Suprapubic skin (tissue), 4 donors: Measurements from ENCODE around the gene DCP1B. TPM values are rescaled to one million over a fixed set of nuclear protein-coding genes. Genes with fewer than 3 reads are reported as not detected.

Source experiments
- DNase-seq, 2 donors: peaks; one replicate each; pipeline ENCODE4 v3.0.0-alpha.2; 2019; ENCODE audit warnings: low spot score in 2 of 2
- H3K27ac ChIP-seq: fragments of 200-600 bp; sonication (generic); one replicate; pipeline ENCODE4 v1.5.1; 2019
- H3K27me3 ChIP-seq: fragments of 200-600 bp; sonication (generic); one replicate; pipeline ENCODE4 v1.5.1; 2019
- H3K36me3 ChIP-seq: fragments of 200-600 bp; sonication (generic); one replicate; pipeline ENCODE4 v1.5.1; 2019
- H3K4me1 ChIP-seq: fragments of 200-600 bp; sonication (generic); one replicate; pipeline ENCODE4 v1.5.1; 2019
- H3K4me3 ChIP-seq: fragments of 200-600 bp; sonication (generic); one replicate; pipeline ENCODE4 v1.5.1; 2019; ENCODE audit warnings: mild to moderate bottlenecking
- H3K9me3 ChIP-seq: fragments of 200-600 bp; sonication (generic); one replicate; pipeline ENCODE4 v1.5.1; 2019
- CTCF ChIP-seq, 2 donors: fragments of 200-600 bp in 1 of 2; fragments of 450-650 bp in 1 of 2; sonication (generic) in 1 of 2; IDR thresholded peaks; one replicate each; pipeline ENCODE4 v1.5.1; 2016 to 2019; ENCODE audit warnings: antibody characterized with exemption in 2 of 2, mild to moderate bottlenecking in 1 of 2, moderate library complexity in 1 of 2
- EP300 ChIP-seq: sonication (generic); formaldehyde crosslinking; IDR thresholded peaks from one replicate; pipeline ENCODE4 v1.6.1; 2017; ENCODE audit warnings: antibody characterized with exemption
- POLR2A ChIP-seq, 2 donors: fragments of 450-650 bp; IDR thresholded peaks; one replicate each; pipeline ENCODE4 v1.6.1; 2017; ENCODE audit warnings: antibody characterized with exemption in 2 of 2, mild to moderate bottlenecking in 2 of 2, moderate library complexity in 2 of 2
- POLR2AphosphoS5 ChIP-seq, 3 donors: sonication (generic); formaldehyde crosslinking; IDR thresholded peaks; one replicate each; pipeline ENCODE4 v1.6.1; 2017; ENCODE audit warnings: antibody characterized with exemption in 3 of 3
- WGBS: methylation state at CpG from one replicate; pipeline ENCODE4 v1.1.5; 2018; 5-methylcytosine and 5-hydroxymethylcytosine counted together
- total RNA-seq, 4 donors: library from RNA; depleted of rRNA; stranded (reverse); fragments of >200 nt; gene quantifications; one replicate each; pipeline ENCODE4 v1.1.0, GENCODE V29; 2016

Gene DCP1B
- total RNA-seq, 4 donors from 2014 or later, result 11.5 to 19.5 (median 13.3) TPM

- H3K27me3 ChIP-seq, result peaks cover 41% of the 10 kb centered on the region
- WGBS, result 60% methylated on average over 8 of the region's 8 CpGs
Measured at GRCh38 chr12:2049604-2050540, 45.6 kb upstream of the DCP1B start.

GRCh38 chr12:2047752-2048151 is 43.5 kb upstream of the DCP1B start:
- Histone ChIP-seq H3K4me1 (peaks cover 7% of the 10 kb centered on the region), H3K9me3 (no peaks in the 10 kb centered on the region), H3K27ac (no peak overlapping the region), H3K27me3 (peaks cover 22% of the 10 kb centered on the region), H3K36me3 (no peaks in the 10 kb centered on the region), H3K4me3 (no peak overlapping the region)
- DNase-seq, result no peak
- no peak for TF ChIP-seq EP300
- no peak for TF ChIP-seq CTCF (IDR thresholded peaks at IDR 0.05)
- TF ChIP-seq POLR2AphosphoS5 (IDR thresholded peaks at IDR 0.05), result no peak
- TF ChIP-seq POLR2A (IDR thresholded peaks at IDR 0.05), result no peak
- 95% methylated on average over 7 of the region's 7 CpGs for whole genome bisulfite sequencing

More at GRCh38 chr12:2049604-2050540, 45.6 kb upstream of the DCP1B start:
- no peak overlapping the region for H3K4me3 ChIP-seq
- no peak overlapping the region for H3K27ac ChIP-seq
- no peaks in the 10 kb centered on the region for H3K9me3 ChIP-seq
- H3K4me1 ChIP-seq, result peaks cover 24% of the 10 kb centered on the region
- DNase-seq, result no peak
- no peaks in the 10 kb centered on the region for H3K36me3 ChIP-seq
- no peak for TF ChIP-seq EP300
- TF ChIP-seq POLR2A (IDR thresholded peaks at IDR 0.05), result no peak
- TF ChIP-seq POLR2AphosphoS5 (IDR thresholded peaks at IDR 0.05), result no peak
- no peak for TF ChIP-seq CTCF (IDR thresholded peaks at IDR 0.05)

GRCh38 chr12:2046957-2047356 is 42.7 kb upstream of the DCP1B start:
- 85% methylated on average over 4 of the region's 4 CpGs for WGBS
- Histone ChIP-seq H3K27ac (no peak overlapping the region), H3K9me3 (no peaks in the 10 kb centered on the region), H3K27me3 (peaks cover 19% of the 10 kb centered on the region), H3K36me3 (no peaks in the 10 kb centered on the region), H3K4me3 (no peak overlapping the region), H3K4me1 (peaks cover 3% of the 10 kb centered on the region)
- no peak for TF ChIP-seq POLR2A (IDR thresholded peaks at IDR 0.05)
- TF ChIP-seq POLR2AphosphoS5 (IDR thresholded peaks at IDR 0.05), result no peak
- no peak for TF ChIP-seq EP300
- no peak for TF ChIP-seq CTCF (IDR thresholded peaks at IDR 0.05)
- no peak for DNase-seq

- Histone ChIP-seq H3K27me3 (peaks cover 6% of the 10 kb centered on the region), H3K36me3 (no peaks in the 10 kb centered on the region), H3K27ac (no peak overlapping the region), H3K9me3 (no peaks in the 10 kb centered on the region), H3K4me1 (no peaks in the 10 kb centered on the region), H3K4me3 (no peak overlapping the region)
- WGBS, result 74% methylated on average over 6 of the region's 6 CpGs
- TF ChIP-seq POLR2AphosphoS5 (IDR thresholded peaks at IDR 0.05) (no peak), POLR2A (IDR thresholded peaks at IDR 0.05) (no peak), EP300 (no peak), CTCF (IDR thresholded peaks at IDR 0.05) (no peak)
- no peak for DNase-seq
Measured at GRCh38 chr12:2044165-2044564, 39.9 kb upstream of the DCP1B start.

- Histone ChIP-seq H3K9me3 (no peaks in the 10 kb centered on the region), H3K27ac (no peak overlapping the region), H3K4me3 (no peak overlapping the region), H3K36me3 (no peaks in the 10 kb centered on the region), H3K27me3 (peaks cover 6% of the 10 kb centered on the region), H3K4me1 (no peaks in the 10 kb centered on the region)
- DNase-seq, result no peak
- WGBS, result 52% methylated on average over 2 of the region's 2 CpGs
- no peak for TF ChIP-seq POLR2AphosphoS5 (IDR thresholded peaks at IDR 0.05)
- no peak for TF ChIP-seq CTCF (IDR thresholded peaks at IDR 0.05)
- TF ChIP-seq EP300, result no peak
- no peak for TF ChIP-seq POLR2A (IDR thresholded peaks at IDR 0.05)
Measured at GRCh38 chr12:2043054-2043453, 38.8 kb upstream of the DCP1B start.
